ENCODE results near the gene NEU2. TPM values are rescaled to one million over a fixed set of nuclear protein-coding genes. Genes with fewer than 3 reads are reported as not detected.

The NEU2 gene
- total RNA-seq, 4 donors from 2014 or later, result not detected

GRCh38 chr2:232986155-232986554 lies 46.3 kb upstream of the NEU2 start:
- WGBS, 2 donors, result 93 to 94% methylated on average over 2 of the region's 2 CpGs
- no peaks in the 10 kb centered on the region for H3K9me3 ChIP-seq
- intact Hi-C loops (cut with DNase I), result no loop called here
- H3K36me3 ChIP-seq, result no peaks in the 10 kb centered on the region
- peaks cover 0 to 12% of the 10 kb centered on the region in 2 donors for H3K4me1 ChIP-seq
- no peak overlapping the region for H3K27ac ChIP-seq
- no peak overlapping the region for H3K4me3 ChIP-seq (replicated peaks in 1 of 3)
- no peak for DNase-seq
- TF ChIP-seq POLR2A (IDR thresholded peaks at IDR 0.05) (no peak), CTCF (IDR thresholded peaks at IDR 0.05) (no peak)
- H3K27me3 ChIP-seq, result no peaks in the 10 kb centered on the region

DNA sequence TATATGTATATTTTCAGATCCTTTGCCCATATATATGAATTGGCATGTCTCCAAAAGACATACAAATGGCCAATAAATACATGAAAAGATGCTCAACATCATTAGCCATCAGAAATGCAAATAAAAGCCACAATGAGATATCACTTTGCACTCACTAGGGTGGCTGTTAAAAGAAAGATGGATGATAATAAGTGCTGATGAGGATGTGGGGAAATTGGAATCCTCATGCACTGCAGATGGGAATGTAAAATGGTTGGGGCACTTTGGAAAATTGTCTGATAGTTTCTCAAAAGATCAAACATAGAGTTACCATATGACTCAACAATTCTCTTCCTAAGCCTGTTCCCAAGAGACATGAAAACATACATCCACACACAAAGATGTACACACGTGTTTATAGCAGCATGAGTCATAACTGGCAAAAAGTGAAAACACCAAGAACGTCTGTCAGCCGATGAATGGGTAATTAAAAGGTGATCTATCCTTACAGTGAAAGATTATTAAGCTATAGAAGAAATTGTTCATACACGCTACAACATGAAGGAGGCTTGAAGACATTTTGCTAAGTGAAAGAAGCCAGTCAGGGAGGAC lies 39.1 kb upstream of the NEU2 start:
- TF ChIP-seq POLR2A (IDR thresholded peaks at IDR 0.05) (no peak), CTCF (IDR thresholded peaks at IDR 0.05) (no peak)
- Histone ChIP-seq H3K27me3 (no peaks in the 10 kb centered on the region), H3K4me1 (peaks cover 0 to 4% of the 10 kb centered on the region in 2 donors), H3K9me3 (no peaks in the 10 kb centered on the region), H3K36me3 (no peaks in the 10 kb centered on the region), H3K27ac (no peak overlapping the region), H3K4me3 (replicated peaks in 1 of 3) (no peak overlapping the region)
- intact Hi-C loops (cut with DNase I), result no loop called here
- DNase-seq, result no peak
- WGBS, 2 donors, result 81 to 91% methylated on average over 4 of the region's 4 CpGs

DNA sequence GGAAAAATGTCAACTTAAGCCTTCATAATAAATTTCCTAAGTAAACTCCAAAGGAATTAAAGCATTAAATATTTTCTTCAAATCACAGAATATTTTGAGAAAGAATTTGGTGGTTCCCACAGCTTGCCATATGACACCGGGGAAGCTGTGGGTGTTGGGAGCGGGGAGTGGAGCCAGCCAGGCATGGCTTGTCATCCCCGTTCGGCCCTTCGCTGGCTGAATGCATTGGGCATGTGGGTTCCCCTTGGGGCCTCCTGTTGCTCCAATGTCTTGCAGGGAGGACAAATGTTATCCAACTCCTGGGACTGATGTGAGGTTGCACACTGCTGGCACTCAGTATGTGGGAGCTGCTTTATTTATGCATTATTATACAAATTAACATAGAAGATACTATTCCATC lies 38.0 kb upstream of the NEU2 start:
- DNase-seq, result no peak
- Histone ChIP-seq H3K27me3 (no peaks in the 10 kb centered on the region), H3K27ac (no peak overlapping the region), H3K4me3 (replicated peaks in 1 of 3) (no peak overlapping the region), H3K9me3 (no peaks in the 10 kb centered on the region), H3K4me1 (no peaks in the 10 kb centered on the region), H3K36me3 (no peaks in the 10 kb centered on the region)
- intact Hi-C loops (cut with DNase I), result no loop called here
- TF ChIP-seq POLR2A (IDR thresholded peaks at IDR 0.05) (no peak), CTCF (IDR thresholded peaks at IDR 0.05) (no peak)
- 40 to 60% methylated on average over 5 of the region's 5 CpGs for WGBS, 2 donors

DNA sequence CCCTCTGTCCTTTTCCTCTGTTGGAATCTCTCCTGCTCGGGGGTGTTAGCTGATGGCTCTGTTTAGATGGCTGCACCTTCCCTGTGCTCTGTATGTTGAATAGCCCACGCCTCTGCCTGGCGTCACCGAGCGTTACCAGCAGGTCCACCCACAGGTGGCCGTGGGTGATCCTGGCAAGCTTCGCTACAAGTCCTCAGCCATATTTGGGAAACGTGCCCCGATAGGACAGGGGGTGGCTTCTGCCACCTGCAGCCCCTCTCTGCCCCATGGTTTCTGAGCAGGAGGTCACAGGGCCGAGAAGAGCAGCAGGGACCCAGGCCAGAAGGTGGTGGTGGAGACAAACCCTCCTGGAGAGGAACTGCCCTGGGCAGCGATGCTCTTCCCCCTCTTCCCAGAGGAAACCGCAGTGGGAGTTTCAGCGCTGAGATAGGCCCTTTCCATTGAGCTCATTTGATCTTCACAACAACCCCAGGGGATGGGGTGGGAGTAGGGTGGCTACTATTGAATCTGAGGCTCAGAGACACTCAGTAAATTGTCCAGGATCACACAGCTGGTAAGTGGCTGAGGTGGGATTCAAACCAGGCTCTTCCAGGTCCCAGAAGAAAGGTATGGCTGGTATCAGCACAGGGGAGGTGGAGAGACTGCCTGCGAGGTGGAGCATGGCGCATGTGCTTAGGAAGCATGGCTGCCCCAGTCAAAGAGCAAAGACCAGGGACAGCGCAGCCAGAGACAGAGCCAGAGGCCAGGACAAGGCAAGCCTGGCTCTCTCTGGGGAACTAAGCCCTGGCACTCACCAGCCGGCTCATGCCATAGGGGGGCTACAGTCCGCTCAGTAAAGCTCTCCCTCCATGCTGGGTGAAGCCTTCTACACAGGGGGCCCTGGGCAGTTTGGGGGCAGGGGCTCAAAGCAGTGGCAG lies 34.5 kb upstream of the NEU2 start:
- intact Hi-C loops (cut with DNase I), result no loop called here
- Histone ChIP-seq H3K9me3 (no peaks in the 10 kb centered on the region), H3K27ac (no peak overlapping the region), H3K4me3 (replicated peaks in 1 of 3) (no peak overlapping the region), H3K4me1 (no peaks in the 10 kb centered on the region), H3K27me3 (no peaks in the 10 kb centered on the region), H3K36me3 (no peaks in the 10 kb centered on the region)
- DNase-seq, result no peak
- WGBS, 2 donors, result 85 to 93% methylated on average over 15 to 18 of the region's 18 CpGs
- TF ChIP-seq CTCF (IDR thresholded peaks at IDR 0.05) (no peak), POLR2A (IDR thresholded peaks at IDR 0.05) (no peak)

DNA sequence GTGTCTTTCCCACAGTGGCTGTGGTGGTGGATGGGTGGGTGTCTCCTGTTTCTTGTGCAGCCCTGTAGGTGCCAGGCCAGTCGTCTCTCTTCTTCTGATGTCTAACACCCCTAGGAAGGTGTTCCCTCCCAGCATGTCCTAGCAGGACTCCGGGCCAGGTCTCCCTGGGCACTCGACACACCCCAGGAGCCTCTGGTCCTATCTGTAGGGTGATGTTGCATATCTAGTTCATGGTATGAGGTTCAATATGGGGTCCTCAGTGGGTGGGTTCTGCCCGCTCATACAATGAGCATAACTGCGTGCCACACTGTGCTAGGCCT lies 33.8 kb upstream of the NEU2 start:
- no peak overlapping the region for H3K27ac ChIP-seq
- 91 to 95% methylated on average over 5 of the region's 5 CpGs for WGBS, 2 donors
- DNase-seq, result no peak
- intact Hi-C loops (cut with DNase I), result no loop called here
- TF ChIP-seq POLR2A (IDR thresholded peaks at IDR 0.05), result no peak
- TF ChIP-seq CTCF (IDR thresholded peaks at IDR 0.05), result no peak
- H3K4me3 ChIP-seq (replicated peaks in 1 of 3), result no peak overlapping the region
- H3K9me3 ChIP-seq, result no peaks in the 10 kb centered on the region
- no peaks in the 10 kb centered on the region for H3K4me1 ChIP-seq
- H3K27me3 ChIP-seq, result no peaks in the 10 kb centered on the region
- no peaks in the 10 kb centered on the region for H3K36me3 ChIP-seq

Measured in thyroid gland (tissue), 4 donors.